ENCODE results near the gene HDAC6.

HDAC6 gene

DNA sequence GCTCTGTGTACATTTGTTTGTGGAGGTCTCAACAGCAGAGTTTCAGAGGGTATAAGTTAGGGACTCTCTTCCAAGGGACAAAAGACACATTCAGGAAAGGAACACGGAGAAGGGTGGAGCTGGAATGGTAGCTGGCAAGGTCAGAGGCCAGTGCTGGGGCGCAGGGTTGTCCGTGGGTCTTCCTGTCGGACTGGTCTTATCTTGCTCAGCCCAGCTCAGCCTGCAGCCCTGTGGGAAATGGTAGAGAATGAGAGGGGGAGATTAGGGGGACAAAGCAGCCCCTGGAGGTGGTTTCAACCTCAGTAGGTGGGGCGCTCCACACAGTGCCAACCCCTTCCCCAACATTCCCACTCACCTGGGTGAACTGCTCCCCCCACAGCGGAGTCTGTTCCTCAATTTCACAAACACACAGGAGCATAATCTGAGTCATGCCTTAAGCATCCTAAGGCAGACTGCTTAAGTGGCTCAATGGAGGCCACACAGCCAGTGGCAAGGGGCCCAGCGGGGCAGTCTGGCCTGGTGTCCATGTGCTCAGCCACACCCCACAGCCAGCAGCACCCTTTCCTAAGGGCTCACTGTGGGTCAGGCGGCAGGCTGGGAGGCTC lies 6.9 kb upstream of the HDAC6 start:
- TF ChIP-seq, protein P1, sequence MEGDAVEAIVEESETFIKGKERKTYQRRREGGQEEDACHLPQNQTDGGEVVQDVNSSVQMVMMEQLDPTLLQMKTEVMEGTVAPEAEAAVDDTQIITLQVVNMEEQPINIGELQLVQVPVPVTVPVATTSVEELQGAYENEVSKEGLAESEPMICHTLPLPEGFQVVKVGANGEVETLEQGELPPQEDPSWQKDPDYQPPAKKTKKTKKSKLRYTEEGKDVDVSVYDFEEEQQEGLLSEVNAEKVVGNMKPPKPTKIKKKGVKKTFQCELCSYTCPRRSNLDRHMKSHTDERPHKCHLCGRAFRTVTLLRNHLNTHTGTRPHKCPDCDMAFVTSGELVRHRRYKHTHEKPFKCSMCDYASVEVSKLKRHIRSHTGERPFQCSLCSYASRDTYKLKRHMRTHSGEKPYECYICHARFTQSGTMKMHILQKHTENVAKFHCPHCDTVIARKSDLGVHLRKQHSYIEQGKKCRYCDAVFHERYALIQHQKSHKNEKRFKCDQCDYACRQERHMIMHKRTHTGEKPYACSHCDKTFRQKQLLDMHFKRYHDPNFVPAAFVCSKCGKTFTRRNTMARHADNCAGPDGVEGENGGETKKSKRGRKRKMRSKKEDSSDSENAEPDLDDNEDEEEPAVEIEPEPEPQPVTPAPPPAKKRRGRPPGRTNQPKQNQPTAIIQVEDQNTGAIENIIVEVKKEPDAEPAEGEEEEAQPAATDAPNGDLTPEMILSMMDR (IDR thresholded peaks at IDR 0.05; ENCODE audit: insufficient read depth, low read depth, low read length, missing control alignments): no peak
- H3K4me3 ChIP-seq (ENCODE audit: low read length): no peak overlapping the region
- DNase-seq (ENCODE audit: low read depth): peak; percentile 49

DNA sequence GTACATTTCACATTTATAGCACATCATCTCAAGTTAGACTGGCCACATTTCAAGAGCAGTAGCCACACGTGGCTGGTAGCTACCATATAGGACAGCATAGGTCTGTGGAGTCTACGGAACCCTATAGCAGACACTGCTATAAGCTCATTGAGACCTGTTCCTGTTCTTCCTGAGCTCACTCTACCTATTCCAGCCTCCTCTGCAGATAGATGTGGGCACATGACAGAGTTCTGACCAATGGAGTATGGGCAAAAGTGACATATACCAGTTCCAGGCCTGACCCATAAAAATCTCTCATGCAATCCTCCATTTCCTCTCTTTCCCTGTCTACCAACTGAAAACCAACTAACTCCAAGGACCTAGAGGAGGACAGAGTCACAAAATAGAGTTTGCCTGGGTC lies 3.5 kb upstream of the HDAC6 start:
- TF ChIP-seq, protein P1 (IDR thresholded peaks at IDR 0.05; ENCODE audit: insufficient read depth, low read depth, low read length, missing control alignments): no peak
- DNase-seq (ENCODE audit: low read depth): no peak
- no peak overlapping the region for H3K4me3 ChIP-seq (ENCODE audit: low read length)

DNA sequence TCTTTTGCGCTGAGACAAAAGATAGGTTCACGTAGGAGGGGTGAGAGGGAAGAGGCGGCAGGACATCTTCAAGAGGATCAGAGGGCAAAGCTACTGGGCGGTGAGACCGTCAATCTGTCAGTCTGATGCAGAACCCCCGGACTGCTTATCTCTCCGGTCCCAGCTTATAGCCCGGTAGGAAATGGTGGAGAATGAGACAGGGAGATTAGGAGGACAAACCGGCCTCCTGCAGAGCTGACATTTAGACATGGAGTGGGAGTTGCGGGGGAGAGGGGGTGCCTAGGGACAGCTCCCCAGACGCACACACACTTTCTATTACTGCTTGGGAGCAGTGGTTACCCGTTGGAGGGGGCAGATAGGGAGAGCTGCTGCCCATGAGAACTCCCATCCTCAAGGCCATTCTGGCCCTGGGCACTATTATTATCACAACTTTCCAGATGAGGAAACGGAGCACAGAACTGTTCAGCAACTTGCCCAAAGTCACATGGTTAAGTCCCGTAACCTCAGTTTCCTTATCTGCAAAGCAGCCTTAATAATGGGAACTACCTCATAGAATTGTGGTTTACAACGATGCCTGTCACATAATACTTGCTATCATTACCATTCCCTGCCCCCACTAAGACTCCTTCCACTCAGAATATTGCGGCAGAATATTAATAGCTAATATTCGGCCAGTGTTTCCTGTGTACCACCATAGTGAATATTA lies 1.1 kb upstream of the HDAC6 start:
- TF ChIP-seq, protein P1 (IDR thresholded peaks at IDR 0.05; ENCODE audit: insufficient read depth, low read depth, low read length, missing control alignments): no peak
- H3K4me3 ChIP-seq (ENCODE audit: low read length): peak overlapping the region; percentile 64
- DNase-seq (ENCODE audit: low read depth): no peak

DNA sequence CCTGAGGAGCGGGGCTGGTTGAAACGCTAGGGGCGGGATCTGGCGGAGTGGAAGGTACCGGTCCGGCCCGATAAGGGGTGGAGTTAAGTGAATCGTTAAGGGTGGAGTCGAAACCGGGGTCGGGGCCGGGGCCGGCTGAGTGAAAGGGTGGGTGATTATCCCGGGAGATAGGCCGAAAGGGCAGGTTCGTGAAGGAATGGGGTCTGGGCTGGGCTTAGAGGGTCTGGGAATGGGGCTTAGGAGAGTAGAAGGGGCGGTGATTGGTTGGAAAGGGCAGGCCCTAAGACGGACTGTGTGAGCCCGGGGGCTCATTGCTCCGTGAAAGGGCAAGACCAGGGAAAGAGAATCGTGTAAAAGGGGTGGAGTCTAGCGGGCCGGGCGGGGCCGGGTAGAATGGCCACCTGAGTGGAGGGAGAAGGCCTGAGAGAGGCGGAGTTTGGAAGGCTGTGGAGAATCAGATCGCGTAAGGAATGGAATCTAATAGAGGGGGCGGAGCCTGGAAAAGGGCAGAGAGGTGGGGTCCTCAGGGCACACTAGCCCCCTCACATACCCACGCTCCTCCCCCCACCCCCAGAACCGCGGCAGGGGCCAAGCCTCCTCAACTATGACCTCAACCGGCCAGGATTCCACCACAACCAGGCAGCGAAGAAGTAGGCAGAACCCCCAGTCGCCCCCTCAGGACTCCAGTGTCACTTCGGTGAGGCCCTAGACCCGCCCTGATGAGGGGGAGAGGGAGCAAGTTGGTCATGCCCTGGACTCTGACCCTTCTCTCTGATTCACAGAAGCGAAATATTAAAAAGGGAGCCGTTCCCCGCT lies 430 bp downstream of the HDAC6 start:
- peak overlapping the region; percentile 67 for H3K4me3 ChIP-seq (ENCODE audit: low read length)
- DNase-seq (ENCODE audit: low read depth): peak; percentile 85

DNA sequence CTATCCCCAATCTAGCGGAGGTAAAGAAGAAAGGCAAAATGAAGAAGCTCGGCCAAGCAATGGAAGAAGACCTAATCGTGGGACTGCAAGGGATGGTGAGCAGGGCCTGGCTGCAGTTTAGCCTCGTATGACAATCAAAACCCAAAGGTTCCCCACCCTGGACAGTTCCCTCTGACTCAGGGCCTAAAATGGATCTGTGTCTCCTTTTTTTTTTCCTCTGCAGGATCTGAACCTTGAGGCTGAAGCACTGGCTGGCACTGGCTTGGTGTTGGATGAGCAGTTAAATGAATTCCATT lies 986 bp downstream of the HDAC6 start:
- peak overlapping the region; percentile 67 for H3K4me3 ChIP-seq (ENCODE audit: low read length)

More for the DNA sequence above, 430 bp downstream of the HDAC6 start:
- TF ChIP-seq, protein P1 (IDR thresholded peaks at IDR 0.05; ENCODE audit: insufficient read depth, low read depth, low read length, missing control alignments): no peak

DNA sequence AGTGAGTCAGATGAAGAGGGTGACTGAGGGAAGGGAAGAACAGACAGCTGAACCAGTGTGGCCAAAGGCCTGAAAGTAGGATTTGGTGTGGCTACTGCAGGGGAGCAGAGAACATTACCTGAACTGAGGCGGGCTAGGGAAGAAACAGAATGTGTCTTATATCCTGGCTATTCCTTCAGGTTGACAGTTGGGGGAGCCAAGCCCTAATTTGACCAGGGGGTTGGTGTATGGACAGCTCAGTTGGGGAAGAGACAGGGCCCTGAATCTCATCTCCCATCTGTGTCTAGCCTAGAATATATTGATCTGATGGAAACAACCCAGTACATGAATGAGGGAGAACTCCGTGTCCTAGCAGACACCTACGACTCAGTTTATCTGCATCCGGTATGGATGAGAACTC lies 4.2 kb downstream of the HDAC6 start:
- DNase-seq (ENCODE audit: low read depth): peak; percentile 2
- TF ChIP-seq, protein P1 (IDR thresholded peaks at IDR 0.05; ENCODE audit: insufficient read depth, low read depth, low read length, missing control alignments): no peak
- H3K4me3 ChIP-seq (ENCODE audit: low read length): no peak overlapping the region

More for the DNA sequence above, 986 bp downstream of the HDAC6 start:
- TF ChIP-seq, protein P1 (IDR thresholded peaks at IDR 0.05; ENCODE audit: insufficient read depth, low read depth, low read length, missing control alignments): no peak
- no peak for DNase-seq (ENCODE audit: low read depth)

All from epithelial cell of esophagus (primary cell).